ENCODE measurements around the gene NFIA. TPM values are rescaled to one million over a fixed set of nuclear protein-coding genes. Genes with fewer than 3 reads are reported as not detected.

The NFIA gene
- total and polyA plus RNA-seq, 2 of the 13 experiments (the other 11 are each of a cell fraction or from before 2014, with no cell fraction given), result 14.7 to 28.5 TPM

DNA sequence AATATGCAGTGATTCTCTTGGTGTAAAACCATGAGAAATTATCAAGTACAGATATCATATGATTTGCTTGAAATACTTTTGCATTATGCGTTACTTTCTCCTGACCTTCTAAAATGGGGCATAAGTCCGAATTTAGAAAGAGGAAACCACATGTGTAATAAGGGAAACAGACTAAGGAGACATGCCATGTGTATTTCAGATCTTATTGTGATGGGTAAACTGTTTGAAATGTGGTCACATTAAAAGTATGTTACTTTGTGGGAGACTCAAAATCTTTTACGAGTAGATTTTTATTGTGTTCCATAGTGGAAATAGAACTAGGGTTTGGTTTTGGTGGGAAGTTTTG lies 173.0 kb downstream of the NFIA start:
- Histone ChIP-seq H3K4me3 (replicated peaks in 1 of 3; ENCODE audit: insufficient read depth in 1 of 3, low read depth in 2 of 3, low read length in 3 of 3) (no peak overlapping the region), H3K27me3 (ENCODE audit: control insufficient read depth in 1 of 2, insufficient read depth in 2 of 2, low read length in 2 of 2) (no peaks in the 10 kb centered on the region), H3K27ac (ENCODE audit: extremely low read length, insufficient read depth, low read length) (no peak overlapping the region), H3K9me3 (ENCODE audit: low read length) (no peaks in the 10 kb centered on the region), H2AFZ (ENCODE audit: low read length) (no peak overlapping the region), H4K20me1 (ENCODE audit: insufficient read depth, low read length) (no peaks in the 10 kb centered on the region), H3K4me1 (ENCODE audit: insufficient read depth, low read length) (peaks cover 33% of the 10 kb centered on the region), H3K4me2 (ENCODE audit: low read depth, low read length) (no peak overlapping the region), H3K9ac (ENCODE audit: insufficient read depth, low read depth, low read length) (no peak overlapping the region), H3K36me3 (replicated peaks in 1 of 2; ENCODE audit: control insufficient read depth in 1 of 2, insufficient read depth in 2 of 2, low read length in 2 of 2) (no peaks in the 10 kb centered on the region), H3K79me2 (ENCODE audit: insufficient read depth, low read length) (peaks cover 81% of the 10 kb centered on the region)
- ATAC-seq (no peak), DNase-seq (ENCODE audit: low spot score) (no peak), FAIRE-seq (no peak)
- in situ Hi-C loops (cut with HindIII; ENCODE audit: extremely low pct_ligation_motif_present, low pct_unique_long_range_greater_than_20kb) (no loop called here), intact Hi-C loops (cut with micrococcal nuclease; ENCODE audit: unreplicated experiment) (no loop called here)
- 98% methylated on average over 3 of the region's 3 CpGs for WGBS (ENCODE audit: low lambda C conversion rate)
- POLR2A ChIA-PET, result no interaction called here
- CTCF ChIA-PET (ENCODE audit: low intra/inter-chr PET ratio, low total read pairs), result no interaction called here
- TF ChIP-seq ATF5 (CRISPR knock-in tag; IDR thresholded peaks at IDR 0.05; ENCODE audit: low read depth) (no peak), MNT (IDR thresholded peaks at IDR 0.05) (0 out of 2 replicates have a peak, but pooled peaks have one; percentile 17), AFF4 (CRISPR knock-in tag; IDR thresholded peaks at IDR 0.05) (no peak)
- BruUV-seq (replicated peaks), result no TSS peak
